ENCODE results near the gene TEKTIP1.

TEKTIP1 gene

DNA sequence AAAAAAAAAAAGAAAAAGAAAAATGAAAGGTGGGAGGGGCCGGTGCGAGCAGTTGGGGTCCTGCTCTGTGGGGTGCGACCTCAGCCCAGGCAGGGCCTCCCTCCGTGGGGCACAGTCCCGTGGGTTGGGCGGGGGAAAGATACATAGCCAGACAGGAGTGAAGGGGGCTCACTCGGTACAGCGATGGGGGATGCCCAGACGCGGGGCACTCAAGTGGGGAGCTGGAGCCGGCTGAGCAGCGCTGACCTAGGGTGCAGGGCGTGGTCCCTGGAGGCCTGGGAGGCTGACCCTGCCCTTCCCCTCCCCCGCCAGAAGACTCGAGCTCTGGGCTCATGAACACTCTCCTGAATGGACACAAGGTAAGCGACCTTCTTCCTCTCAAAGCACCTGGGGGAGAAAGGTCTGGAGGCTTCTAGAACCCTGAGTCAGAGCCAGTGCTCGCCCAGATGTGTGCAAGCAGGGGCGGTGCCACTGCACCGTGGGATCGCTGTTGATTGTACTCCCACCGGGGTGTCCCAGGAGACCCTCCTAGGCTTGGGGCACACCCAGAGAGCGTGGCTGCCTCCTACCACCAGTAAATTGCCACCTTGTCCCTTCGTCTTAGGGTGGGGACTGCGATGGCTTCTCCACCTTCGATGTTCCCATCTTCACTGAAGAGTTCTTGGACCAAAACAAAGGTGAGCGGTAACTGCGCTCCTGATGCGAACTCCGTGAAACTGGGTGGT lies 37.1 kb downstream of the TEKTIP1 start:
- TF ChIP-seq POLR2AphosphoS5 (IDR thresholded peaks at IDR 0.05; ENCODE audit: low read depth, low read length) (no peak), SIN3A (IDR thresholded peaks at IDR 0.05; ENCODE audit: borderline replicate concordance, insufficient read depth, low read length) (no peak)

DNA sequence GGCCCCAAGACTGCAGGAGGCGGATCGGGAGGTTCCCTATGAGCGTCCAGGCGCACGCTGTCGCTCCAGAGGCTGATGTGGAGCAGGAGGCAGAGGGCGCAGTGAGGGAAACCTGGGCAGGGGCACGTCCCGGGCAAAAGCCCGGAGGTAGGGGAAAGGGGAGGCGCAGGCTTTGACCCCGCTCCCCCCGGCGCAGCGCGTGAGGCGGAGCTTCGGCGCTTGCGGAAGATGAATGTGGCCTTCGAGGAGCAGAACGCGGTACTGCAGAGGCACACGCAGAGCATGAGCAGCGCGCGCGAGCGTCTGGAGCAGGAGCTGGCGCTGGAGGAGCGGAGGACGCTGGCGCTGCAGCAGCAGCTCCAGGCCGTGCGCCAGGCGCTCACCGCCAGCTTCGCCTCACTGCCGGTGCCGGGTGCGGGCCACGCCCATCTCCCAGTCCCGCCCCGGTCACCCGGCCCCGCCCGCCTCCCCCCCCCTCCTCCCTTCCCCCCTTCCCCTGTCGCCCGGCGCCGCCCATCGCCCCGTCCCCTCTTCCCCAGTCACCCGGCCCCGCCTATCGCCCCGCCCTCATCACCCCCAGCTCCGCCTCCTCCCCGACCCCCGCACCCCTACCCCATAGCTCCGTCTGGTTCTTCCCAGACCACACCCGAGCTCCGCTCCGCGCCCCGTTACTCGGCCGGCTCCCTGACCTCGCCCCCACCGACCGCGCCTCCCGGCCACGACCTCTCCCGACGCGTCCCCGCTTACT lies 37.9 kb downstream of the TEKTIP1 start:
- TF ChIP-seq TAF1 (IDR thresholded peaks at IDR 0.05; ENCODE audit: borderline replicate concordance, insufficient read depth, low read length) (no peak), SIN3A (IDR thresholded peaks at IDR 0.05; ENCODE audit: borderline replicate concordance, insufficient read depth, low read length) (no peak), FOXP2 (optimal IDR thresholded peaks at IDR 0.05; ENCODE audit: borderline replicate concordance, extremely low read depth, extremely low read length, insufficient read depth) (no peak), POLR2AphosphoS5 (IDR thresholded peaks at IDR 0.05; ENCODE audit: low read depth, low read length) (no peak), REST (IDR thresholded peaks at IDR 0.05; ENCODE audit: insufficient read depth in 1 of 2, low read depth in 2 of 2, low read length in 2 of 2) (no peak)

DNA sequence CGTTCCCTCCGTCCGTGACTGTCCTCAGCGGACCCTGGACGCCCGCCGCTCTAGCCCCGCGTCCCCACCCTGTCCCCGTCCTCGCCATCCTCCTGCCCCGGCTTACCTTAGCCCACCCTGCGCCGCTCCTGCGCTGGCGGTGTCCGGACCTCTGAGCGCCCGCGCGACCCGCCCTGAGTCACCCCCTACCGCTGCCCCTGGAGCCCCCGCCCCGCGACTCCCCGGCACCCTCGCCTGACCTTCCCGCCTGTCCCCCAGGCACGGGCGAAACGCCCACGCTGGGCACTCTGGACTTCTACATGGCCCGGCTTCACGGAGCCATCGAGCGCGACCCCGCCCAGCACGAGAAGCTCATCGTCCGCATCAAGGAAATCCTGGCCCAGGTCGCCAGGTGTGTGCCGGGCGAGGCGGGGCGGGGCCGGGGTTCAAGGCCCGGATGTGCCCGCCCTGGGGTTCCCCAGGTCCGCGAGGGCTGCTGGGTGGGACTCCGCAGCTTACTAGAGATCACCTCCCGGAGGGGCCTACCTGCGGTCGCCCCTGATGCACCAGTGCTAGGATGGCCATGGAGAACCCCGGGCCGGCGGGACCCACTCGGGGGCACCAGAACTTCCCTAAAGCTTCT lies 38.9 kb downstream of the TEKTIP1 start:
- TF ChIP-seq REST (IDR thresholded peaks at IDR 0.05; ENCODE audit: insufficient read depth in 1 of 2, low read depth in 2 of 2, low read length in 2 of 2) (no peak), TAF1 (IDR thresholded peaks at IDR 0.05; ENCODE audit: borderline replicate concordance, insufficient read depth, low read length) (no peak), POLR2AphosphoS5 (IDR thresholded peaks at IDR 0.05; ENCODE audit: low read depth, low read length) (no peak), SIN3A (IDR thresholded peaks at IDR 0.05; ENCODE audit: borderline replicate concordance, insufficient read depth, low read length) (no peak), FOXP2 (optimal IDR thresholded peaks at IDR 0.05; ENCODE audit: borderline replicate concordance, extremely low read depth, extremely low read length, insufficient read depth) (no peak)

GRCh38 chr19:3578390-3578789 lies 39.4 kb downstream of the TEKTIP1 start:
- TF ChIP-seq REST (IDR thresholded peaks at IDR 0.05; ENCODE audit: insufficient read depth in 1 of 2, low read depth in 2 of 2, low read length in 2 of 2): no peak
- TF ChIP-seq TAF1 (IDR thresholded peaks at IDR 0.05; ENCODE audit: borderline replicate concordance, insufficient read depth, low read length): no peak
- TF ChIP-seq SIN3A (IDR thresholded peaks at IDR 0.05; ENCODE audit: borderline replicate concordance, insufficient read depth, low read length): no peak
- no peak for TF ChIP-seq POLR2AphosphoS5 (IDR thresholded peaks at IDR 0.05; ENCODE audit: low read depth, low read length)
- TF ChIP-seq FOXP2 (optimal IDR thresholded peaks at IDR 0.05; ENCODE audit: borderline replicate concordance, extremely low read depth, extremely low read length, insufficient read depth): no peak

- no peak for TF ChIP-seq SIN3A (IDR thresholded peaks at IDR 0.05; ENCODE audit: borderline replicate concordance, insufficient read depth, low read length)
- no peak for TF ChIP-seq POLR2AphosphoS5 (IDR thresholded peaks at IDR 0.05; ENCODE audit: low read depth, low read length)
- TF ChIP-seq FOXP2 (optimal IDR thresholded peaks at IDR 0.05; ENCODE audit: borderline replicate concordance, extremely low read depth, extremely low read length, insufficient read depth): no peak
Measured at GRCh38 chr19:3580156-3580934, 41.4 kb downstream of the TEKTIP1 start.

All from PFSK-1 (cell line).